HG03571 (cell line): Measurements from ENCODE around the gene SOX6.

Experiments used
- ATAC-seq: cut with Tn5 transposase; IDR thresholded peaks from one replicate; pipeline ENCODE4 v1.9.1; 2021; ENCODE audit not compliant: unreplicated experiment

The SOX6 gene

DNA sequence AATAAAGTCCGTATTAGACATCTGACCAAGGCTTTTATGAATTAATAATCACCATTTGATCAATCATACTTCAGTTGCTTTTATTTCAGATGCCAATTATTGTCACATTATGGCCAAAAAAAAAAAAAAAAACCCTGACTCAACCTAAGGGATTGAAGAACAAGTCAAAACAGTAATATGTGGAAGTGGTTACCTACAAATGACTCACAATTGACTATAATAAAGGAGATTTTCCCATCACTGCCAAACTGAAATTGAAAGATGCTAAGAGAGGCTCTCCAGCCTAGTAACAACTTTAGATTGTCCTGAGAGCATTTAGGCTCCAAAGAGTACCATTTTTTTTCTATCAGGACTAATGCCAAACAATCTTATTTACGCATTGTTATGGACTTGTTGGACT, 35.2 kb downstream of the SOX6 start:
- no peak for ATAC-seq

DNA sequence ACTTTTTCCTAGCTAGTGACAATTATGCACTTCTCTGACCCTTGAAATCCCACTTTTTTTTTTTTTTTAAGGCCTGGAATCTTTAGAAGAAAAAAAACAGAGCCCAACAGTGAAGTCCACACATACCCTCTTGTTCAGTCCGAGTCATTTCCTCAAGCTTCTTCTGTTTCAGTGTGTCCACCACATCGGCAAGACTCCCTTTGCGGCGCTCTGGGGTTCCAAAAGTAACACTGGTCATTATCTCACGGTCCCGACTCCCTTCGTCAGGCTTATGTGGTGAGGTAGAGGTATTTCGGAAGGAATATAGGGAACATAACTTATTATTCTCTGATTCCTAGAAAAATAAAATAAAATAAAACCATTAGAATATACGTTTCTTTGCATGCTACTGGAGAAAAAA, 38.0 kb downstream of the SOX6 start:
- ATAC-seq = no peak

DNA sequence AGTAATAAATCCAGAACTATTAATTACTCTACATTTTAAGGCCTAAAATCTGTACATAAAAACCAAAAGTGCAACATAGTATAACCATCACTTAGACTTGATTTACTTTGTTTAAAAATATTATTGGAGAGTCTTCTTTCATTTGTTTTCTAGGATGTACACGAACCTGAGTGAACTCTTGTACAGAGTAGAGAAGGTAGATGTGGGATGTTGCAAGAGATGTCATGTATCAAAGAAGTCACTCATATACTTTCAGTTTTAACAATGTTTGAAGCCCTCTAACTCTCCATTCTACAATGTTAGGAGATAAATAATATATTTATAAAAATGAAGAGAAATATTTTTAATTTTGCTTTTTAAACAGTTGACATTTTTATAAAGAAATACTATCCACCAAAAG, 38.6 kb downstream of the SOX6 start:
- ATAC-seq = no peak

DNA sequence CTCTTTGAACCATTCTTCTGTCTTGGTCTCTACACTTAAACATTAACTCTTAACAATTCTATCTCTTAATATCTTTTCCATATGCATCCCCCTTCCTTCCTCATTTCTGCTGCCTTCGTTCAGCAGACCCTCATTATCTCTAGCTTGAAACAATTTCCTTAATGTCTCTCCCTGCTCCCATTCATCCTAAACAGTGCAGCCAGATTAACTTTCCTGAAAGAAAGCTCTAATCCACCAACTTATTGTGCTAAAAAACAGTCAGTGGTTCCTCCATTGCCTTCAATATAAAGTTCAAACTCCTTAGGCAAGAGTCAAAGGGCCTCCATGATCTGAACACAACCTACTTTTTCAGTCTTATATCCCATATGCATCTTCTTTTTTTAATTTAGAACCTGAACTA, 42.5 kb downstream of the SOX6 start:
- ATAC-seq = no peak

DNA sequence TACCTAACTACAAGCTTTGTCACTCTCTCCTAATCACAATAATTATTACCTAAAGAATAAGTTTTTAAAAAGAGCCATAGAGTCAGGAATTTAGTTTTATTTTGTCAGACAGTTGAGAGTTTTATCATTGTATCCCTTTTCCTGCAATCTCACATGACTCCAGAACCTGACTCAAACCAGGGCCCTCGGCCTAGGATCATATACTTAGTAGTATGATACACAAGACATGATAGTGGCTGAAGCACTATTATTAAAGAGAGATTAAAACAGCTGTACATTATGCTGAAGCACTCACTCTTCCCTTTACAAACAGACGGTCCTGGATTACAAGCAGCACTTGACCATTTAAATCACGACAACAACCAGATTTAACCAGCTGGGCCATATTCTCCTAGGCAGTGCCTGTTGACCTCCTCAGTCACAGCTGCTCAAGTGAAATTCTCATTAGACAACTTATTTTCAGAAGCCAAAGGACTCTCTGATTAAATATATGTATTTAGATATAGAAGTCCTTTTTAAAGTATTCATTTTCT, 44.0 kb downstream of the SOX6 start:
- no peak for ATAC-seq

DNA sequence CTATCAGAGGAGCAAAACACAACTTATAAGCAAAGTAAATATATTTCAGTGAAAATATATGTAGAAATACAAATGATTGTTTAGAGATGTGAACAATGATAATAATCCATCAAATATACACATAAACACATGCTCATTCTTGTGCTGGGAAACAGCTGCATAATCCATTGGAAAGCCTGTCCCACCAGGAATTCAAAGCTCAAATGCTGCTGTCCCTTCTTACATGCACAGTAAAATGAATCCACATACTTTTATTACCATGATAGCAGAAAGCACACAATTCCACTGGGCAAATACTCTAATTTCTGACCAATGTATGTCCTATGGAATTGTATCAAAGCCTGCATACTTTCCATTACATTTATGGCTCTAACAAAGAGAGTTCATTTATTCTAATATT, 44.5 kb downstream of the SOX6 start:
- no peak for ATAC-seq

DNA sequence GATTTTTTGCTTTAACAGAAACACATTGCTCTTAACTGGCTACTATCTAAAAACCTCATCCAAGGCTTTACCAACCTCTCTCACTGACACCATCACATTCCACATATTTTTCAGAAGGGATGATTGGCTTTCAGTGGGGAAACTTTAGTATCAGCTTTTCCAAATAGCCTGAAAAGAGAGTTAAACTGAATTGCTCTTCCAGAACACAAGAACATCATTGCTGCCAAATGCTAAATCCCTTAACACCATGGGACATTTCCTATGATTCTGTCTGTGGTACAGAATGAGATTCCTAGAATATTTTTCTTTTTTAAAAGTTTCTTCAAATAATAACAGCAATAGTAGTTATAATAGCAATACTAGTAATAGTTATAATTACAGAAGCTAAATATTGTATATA, 45.4 kb downstream of the SOX6 start:
- ATAC-seq = no peak

DNA sequence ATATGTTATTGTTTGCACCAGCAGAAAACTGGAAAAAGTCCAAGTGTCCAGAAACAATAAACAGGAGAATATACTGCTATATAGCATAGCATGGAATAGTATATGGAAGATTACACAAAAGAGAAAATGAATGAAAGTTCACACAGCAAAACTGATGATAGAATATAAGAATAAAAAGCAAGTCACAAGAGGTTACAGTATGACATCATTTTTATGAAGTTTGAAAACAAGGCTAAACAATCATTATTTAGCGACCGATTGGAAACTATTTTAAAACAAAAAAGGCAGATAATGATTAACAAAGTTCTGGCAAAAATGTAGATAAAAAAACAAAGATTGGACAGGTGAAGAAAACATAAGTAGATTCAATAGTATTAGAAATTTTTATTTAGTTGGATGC, 47.1 kb downstream of the SOX6 start:
- no peak for ATAC-seq

DNA sequence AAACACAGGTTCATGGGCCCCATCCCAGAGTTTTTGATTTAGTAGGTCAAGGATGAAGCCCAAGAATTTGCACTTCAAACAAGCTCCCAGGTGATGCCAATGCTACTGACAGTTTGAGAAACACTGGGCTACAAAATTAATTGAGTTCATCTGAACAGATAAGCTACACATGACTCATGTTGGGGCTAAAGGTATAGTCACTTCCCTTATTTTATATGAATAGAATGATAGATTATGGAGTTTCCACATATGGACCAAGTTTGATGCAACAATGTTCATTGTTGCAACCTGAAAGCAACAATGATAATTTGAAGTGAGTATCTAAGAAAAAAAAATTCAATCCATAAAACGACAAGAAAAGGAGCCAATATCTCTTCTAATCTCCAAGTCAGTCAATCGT, 54.9 kb downstream of the SOX6 start:
- no peak for ATAC-seq

DNA sequence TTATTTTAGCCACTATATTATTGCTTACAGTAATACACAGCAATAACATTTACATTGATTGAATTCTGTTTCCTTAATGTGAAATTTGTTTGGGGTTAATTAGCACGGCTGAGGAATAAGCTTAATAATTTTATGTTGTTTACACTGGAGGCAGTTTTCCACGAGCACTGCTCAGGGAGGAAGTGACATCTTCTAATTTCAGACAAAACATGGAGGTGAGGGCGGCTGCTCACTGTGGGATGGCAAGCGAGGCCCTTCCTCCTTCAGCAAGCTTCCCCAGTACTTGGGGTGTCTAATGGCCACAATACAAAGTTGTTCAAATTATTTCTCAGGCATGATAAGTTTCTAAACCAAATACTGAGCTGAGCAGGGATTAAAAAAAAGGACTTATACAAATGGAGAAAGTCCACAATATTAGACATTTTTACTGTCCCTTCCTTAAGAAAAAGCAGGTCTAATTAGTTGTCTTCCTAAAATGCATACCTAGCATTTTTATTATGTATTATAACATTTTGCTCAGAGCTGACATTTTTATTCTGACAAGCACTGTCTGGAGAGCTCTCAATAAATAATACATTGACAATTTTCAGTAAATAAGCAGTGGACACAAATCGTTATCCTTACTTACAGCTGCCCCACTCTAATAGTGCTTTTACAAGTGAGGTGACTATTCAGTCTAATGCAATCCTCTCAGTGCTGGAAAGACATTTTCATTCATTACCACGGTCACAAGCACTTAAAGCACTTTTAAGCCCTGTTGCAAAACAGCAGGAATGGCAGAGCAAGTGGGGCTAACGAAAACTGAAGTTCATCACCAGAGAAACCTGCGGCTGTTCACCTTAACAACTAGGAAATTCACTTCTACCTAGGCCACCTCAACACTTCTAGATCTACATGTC, 56.2 kb downstream of the SOX6 start:
- ATAC-seq = no peak

DNA sequence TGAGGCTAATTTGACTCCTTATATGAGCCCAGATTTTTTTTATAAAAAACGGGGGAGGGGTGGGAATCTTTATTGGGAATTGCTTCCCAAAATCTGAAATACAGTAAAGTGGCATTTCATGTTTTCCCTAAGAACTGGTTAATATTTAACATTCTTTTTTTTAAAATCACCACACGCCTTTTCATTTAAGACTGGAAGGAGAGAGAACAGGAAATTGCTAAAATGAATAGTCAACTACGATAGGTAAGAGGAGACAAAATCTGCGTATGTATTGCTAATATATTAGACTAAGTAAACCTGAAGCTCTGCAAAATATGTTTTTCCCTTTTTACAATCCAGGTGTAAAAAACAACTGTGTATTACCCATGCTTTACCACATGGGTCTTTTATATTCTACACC, 57.0 kb downstream of the SOX6 start:
- no peak for ATAC-seq

DNA sequence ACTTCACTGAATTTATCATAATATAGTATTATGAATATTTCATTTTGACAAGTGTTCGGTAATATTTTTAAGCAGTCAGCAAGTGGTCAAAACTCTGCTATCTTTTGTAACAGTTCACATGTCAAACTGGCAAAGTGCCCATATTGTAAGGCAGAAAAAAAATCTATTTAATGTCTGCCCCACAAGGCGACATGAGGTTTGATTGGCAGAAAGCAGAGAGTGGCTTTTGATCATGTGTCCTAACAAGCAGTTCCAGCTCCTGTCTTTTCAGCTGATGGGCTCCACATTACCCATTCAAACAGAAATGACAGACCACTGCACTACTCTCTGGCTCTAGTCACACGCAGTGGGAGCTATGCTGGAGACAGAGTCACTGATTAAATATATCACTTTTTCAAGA, 59.0 kb downstream of the SOX6 start:
- ATAC-seq = no peak

DNA sequence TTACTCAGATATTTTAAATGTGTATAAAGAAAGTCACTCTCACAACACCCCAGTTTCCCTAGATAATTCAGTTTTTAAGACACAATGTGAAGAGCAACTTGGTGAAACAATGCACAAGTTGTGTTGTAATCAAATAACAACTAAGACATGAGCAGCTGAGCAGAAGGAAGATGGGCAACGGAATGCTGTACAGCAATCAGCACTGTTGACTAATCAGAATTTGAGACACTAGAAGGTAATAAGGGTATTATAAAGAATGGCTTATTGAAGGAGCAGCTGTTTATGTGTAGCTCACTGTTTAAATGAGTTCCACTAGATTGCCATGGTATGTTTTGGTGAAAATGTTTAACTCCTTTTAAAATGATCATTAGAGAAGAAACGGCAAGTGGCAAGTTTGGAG, 60.1 kb downstream of the SOX6 start:
- no peak for ATAC-seq

DNA sequence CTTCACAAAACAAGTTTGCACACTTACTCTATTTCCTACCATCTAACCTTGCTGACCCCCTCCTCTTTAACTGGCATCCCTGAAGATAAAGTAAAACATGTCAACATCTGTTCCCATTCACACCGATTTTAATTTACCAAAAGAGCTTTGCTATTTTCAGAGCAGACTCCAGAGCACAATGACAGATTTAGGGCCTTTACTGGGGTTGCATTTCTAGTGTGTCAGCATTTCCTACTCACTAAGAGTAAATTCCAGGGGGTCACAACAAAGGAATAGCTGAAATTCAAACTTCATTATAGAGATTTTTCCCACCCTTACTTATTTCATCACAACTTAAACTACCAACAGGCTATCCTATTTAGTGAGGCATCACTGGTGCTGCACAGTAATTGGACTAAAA, 60.8 kb downstream of the SOX6 start:
- no peak for ATAC-seq

DNA sequence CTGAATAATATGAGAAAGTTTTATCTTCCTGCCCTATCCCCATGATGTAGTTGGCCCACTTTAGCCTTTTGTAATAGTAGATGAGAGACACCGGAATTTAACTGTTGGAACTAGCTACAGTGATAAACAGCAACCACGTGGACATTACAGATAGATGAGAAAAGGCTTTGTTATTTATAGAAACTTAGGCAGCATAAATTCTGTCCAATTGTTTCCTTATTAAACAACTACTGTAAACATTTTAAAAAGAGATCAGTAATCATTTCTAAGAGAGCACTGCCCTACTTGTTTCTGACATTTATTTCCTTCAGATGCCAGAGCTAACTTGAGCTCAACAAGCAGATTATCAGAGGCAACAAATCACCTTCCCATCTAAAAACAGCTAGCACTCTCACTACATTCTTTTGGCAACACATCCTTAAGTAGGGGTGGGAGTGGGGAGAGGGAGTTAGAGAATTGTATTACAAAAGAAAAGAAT, 63.1 kb downstream of the SOX6 start:
- no peak for ATAC-seq

DNA sequence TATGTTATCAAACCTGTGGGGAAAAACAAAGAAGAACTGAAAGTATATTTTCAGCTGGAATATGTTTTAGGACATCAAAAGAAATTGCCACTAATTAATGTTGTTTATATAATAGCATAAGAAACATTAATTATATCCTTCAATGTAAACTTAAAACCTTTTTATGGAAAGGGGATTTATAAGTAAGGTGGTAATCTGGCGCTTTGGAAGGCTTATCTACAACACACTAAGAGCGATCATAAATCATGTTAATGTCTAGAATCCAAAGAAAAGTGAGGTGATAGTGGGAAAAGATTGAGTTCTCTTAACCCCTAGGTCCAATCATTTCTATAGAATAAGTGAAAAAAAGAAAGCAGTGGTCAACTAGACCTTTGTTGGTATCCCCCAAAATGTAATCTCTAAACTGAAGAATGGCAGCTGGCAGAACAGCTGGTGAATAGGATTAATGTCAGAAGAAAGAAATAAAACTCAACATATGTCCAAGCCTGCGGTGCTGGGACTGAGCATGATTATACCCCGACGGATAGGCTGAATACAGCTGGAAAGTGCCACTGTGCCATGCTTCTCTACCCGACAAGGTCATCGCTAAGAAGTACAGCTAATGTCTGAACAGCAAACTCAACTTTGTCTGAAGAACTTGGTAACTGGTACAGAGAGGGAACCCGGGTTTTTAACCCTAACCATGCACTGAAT, 64.0 kb downstream of the SOX6 start:
- ATAC-seq = no peak

DNA sequence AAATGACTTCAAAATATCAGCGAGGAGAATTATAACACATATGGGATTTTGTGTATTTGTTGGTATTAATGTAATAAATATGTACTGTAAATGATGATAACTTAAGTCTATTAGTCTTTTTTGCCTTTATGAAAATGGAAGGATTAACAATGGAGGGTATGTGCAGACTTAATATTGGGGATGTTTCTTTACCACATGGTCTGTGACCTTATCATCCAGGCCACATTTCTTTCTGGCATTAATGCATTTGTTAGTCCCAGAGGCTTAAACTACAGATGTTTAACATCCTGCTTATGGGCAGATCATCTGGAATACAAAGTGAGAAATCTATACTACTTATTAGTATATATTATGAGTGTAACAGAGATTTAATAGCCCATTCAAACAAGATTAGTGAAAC, 64.6 kb downstream of the SOX6 start:
- ATAC-seq = no peak

DNA sequence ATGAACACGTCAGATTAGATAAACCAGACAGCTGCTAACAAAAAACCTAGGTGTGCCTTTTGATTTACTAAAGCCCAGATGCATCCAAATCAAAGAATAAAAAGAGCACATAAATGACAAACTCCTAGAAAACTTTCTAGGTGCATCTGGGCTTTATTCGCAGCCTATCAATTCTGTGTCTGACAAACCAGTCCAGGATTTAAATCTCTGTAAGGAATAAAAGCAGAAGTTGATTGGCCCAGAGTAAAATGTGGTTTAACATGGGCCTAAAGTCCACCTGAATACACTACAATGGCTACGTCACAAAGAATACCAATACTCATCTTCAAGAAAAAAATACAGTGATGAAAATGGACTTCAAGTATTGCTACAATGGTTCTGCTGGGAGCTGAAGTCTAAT, 66.8 kb downstream of the SOX6 start:
- ATAC-seq = no peak

DNA sequence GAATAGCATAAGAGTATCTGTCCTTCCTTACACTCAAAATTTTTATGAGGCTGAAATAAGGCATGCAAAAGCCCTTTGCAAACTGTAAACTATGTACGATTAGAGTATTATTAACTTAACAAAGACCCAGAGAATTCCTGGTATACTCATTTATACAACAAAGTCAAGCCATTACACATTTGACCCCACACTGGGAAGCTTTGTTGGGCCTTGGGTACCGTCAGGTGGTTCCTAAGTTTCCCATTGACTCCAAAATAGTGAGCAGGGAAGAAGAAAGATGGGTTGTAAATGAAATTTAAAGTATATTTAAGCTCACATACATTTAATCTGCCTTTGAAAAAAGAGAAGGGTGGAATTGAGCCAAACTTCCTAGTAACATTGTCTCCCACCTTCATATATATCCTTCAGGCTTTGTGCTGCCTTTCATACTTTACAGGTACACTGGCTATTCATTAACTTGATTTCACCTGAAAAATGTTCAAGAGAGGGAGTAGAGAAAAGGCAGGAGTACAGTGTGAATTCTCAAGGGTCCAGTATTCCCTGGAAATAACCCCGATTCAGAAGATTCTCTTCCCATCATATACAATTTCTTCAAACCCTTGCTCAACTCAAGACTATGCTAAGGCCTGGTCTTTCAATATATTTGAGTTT, 68.6 kb downstream of the SOX6 start:
- ATAC-seq = no peak

DNA sequence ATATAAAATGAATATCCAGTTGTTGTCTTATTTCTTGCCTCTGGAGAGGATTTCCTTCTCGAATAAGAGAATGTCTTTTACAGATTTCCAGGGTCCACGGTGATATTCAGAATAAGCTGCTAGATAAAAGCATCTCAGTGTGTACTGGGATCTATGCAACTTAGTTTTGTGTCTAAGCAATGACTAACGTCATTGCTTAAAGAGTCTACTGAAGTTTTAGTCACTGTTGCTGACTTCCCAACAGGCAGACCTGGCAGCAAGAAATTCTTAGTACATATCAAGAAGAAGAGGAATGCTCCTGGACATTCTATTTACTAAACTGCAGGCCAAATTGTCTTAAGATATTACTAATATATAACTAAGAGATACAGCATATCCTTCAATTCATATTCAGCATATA, 70.3 kb downstream of the SOX6 start:
- ATAC-seq = no peak

DNA sequence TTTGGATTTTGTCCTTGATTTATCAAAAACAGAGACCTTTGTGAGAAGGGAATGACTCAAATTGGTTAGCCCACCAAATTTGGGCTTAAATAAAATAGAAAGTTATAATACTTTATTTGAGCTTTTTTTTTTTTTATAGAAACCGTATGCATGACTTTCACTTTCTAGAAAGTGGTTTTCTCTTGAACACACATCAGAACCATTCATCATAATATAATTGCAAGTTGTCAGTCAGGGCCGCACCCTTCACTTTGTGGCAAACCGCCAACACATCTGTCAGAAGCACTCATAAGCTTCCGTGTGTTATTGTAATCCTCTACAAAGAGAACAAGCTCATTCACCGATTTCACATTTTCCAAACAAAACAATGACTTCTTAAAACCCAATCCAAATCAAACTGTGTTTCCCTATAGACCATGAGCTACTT, 76.1 kb downstream of the SOX6 start:
- ATAC-seq = no peak

DNA sequence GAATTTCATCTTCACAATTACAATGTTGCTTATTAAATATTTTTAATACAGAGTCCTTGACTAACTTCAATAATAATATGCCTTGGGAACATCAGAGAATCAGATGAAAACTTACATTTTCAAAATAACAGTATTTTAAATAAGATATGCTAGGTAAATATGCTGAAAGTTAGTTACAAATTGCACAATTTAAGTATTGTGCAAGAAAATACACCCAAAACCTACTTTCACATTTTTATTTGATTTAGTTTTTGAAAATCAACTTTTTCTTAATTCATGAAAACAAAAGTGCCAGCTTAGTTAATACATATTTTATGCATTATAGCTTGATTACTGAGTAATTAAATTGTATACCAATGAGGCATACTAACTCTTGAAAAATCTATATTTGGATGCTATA, 76.8 kb downstream of the SOX6 start:
- ATAC-seq = no peak
